Chondrocyte (in vitro differentiated cells): ENCODE data around the gene MED17. TPM values are rescaled to one million over a fixed set of nuclear protein-coding genes. Genes with fewer than 3 reads are reported as not detected.

Experiments
- DNase-seq: peaks from one replicate; pipeline ENCODE4 v3.0.0; 2021; ENCODE audit warnings: mixed read lengths, low spot score
- H3K27ac Mint-ChIP-seq: one replicate; pipeline ENCODE4 v1.8.0; 2021; ENCODE audit warnings: mild to moderate bottlenecking, moderate library complexity, mixed read lengths; ENCODE audit not compliant: unreplicated experiment
- H3K27me3 Mint-ChIP-seq: 2 replicates; pipeline ENCODE4 v1.8.0; 2021; ENCODE audit warnings: low read depth, mixed read lengths
- H3K36me3 Mint-ChIP-seq: 2 replicates; pipeline ENCODE4 v1.8.0; 2021; ENCODE audit warnings: low read depth, mixed read lengths
- H3K4me1 Mint-ChIP-seq: 2 replicates; pipeline ENCODE4 v1.8.0; 2021; ENCODE audit warnings: low read depth, mild to moderate bottlenecking, mixed read lengths
- H3K4me3 Mint-ChIP-seq: one replicate; pipeline ENCODE4 v1.8.0; 2021; ENCODE audit warnings: mild to moderate bottlenecking, moderate library complexity, mixed read lengths; ENCODE audit not compliant: unreplicated experiment
- H3K9me3 Mint-ChIP-seq: 2 replicates; pipeline ENCODE4 v1.8.0; 2021; ENCODE audit warnings: low read depth, mixed read lengths
- total RNA-seq: library from RNA; stranded (reverse); gene quantifications from 3 replicates; pipeline ENCODE4 v1.2.1, GENCODE V29; 2021
- TF ChIP-seq, protein P1 (sequence below): fragments of 200-600 bp; sonication (generic); IDR thresholded peaks from 2 replicates; pipeline ENCODE4 v1.5.0; 2021; ENCODE audit warnings: antibody characterized with exemption, mild to moderate bottlenecking, moderate library complexity

The MED17 gene
- total RNA-seq, 1 donor from 2014 or later: 28.1 TPM

DNA sequence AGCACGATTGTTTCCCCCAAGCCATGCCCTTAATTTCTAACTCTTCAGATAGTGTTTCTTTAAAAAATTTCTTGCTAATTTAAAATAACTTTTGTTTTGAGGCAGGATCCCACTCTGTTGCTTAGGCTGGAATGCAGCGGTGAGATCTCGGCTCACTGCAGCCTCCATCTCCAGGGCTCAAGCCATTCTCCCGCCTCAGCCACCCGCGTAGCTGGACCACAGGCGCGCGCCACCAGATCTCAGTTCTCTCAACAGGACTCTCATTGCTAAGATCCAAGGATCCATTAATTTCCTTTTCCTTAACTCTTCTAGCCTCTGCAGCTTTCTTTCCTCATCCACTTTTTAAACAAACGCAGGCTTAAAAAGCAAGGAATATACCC lies 327 bp upstream of the MED17 start:
- Mint-ChIP-seq H3K4me1 (peaks cover 40% of the 10 kb centered on the region), H3K27me3 (no peaks in the 10 kb centered on the region), H3K36me3 (no peaks in the 10 kb centered on the region), H3K27ac (peak overlapping the region; percentile 86), H3K9me3 (no peaks in the 10 kb centered on the region), H3K4me3 (peak overlapping the region; percentile 95)
- DNase-seq: no peak
- TF ChIP-seq, protein P1, sequence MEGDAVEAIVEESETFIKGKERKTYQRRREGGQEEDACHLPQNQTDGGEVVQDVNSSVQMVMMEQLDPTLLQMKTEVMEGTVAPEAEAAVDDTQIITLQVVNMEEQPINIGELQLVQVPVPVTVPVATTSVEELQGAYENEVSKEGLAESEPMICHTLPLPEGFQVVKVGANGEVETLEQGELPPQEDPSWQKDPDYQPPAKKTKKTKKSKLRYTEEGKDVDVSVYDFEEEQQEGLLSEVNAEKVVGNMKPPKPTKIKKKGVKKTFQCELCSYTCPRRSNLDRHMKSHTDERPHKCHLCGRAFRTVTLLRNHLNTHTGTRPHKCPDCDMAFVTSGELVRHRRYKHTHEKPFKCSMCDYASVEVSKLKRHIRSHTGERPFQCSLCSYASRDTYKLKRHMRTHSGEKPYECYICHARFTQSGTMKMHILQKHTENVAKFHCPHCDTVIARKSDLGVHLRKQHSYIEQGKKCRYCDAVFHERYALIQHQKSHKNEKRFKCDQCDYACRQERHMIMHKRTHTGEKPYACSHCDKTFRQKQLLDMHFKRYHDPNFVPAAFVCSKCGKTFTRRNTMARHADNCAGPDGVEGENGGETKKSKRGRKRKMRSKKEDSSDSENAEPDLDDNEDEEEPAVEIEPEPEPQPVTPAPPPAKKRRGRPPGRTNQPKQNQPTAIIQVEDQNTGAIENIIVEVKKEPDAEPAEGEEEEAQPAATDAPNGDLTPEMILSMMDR: no peak

DNA sequence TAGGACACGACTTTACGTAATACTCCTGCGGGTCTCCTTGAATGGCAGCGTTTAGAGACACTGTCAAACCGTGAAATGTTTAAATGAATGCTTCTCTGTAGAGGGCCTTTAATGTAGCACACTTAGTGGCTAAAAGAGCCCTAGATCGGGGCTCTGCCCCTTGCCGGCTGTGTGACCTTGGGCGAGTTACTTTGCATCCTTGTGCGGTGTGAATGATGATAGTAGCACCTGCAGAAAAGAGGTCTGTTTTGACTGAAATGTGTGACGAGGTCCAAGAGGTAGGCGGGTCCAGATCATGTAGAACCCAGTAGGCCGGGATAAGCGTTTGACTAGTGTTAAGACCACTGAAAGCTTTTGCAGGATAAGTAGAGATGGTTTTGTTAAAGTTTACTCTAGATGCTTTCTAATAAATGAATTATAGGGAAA lies 866 bp downstream of the MED17 start:
- Mint-ChIP-seq H3K4me3 (peak overlapping the region; percentile 95), H3K9me3 (no peaks in the 10 kb centered on the region), H3K4me1 (peaks cover 40% of the 10 kb centered on the region), H3K27ac (peak overlapping the region; percentile 86), H3K27me3 (no peaks in the 10 kb centered on the region), H3K36me3 (peaks cover under 1% of the 10 kb centered on the region)
- DNase-seq: no peak
- TF ChIP-seq, protein P1: peak; percentile 42

DNA sequence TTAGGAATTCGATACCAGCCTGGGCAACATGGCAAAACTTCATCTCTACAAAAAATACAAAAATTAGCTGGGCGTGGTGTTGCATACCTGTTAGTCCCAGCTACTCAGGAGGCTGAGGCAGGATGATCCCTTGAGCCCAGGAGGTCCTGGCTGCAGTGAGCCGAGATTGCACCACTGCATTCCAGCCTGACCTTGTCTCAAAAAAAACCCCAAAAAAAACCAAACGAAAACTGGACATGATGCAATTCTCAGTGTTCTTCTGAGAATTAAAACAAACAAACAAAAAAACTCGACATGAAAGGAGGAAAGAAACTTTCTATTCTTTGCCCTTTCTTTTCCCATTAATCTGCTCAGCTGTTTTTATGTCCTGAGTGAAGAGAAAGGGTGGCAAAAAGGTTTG lies 7.4 kb downstream of the MED17 start:
- TF ChIP-seq, protein P1: no peak
- H3K27ac Mint-ChIP-seq: no peak overlapping the region
- no peaks in the 10 kb centered on the region for H3K9me3 Mint-ChIP-seq
- H3K27me3 Mint-ChIP-seq: no peaks in the 10 kb centered on the region
- H3K4me1 Mint-ChIP-seq: peaks cover 15% of the 10 kb centered on the region
- peaks cover 26% of the 10 kb centered on the region for H3K36me3 Mint-ChIP-seq
- H3K4me3 Mint-ChIP-seq: no peak overlapping the region
- no peak for DNase-seq

DNA sequence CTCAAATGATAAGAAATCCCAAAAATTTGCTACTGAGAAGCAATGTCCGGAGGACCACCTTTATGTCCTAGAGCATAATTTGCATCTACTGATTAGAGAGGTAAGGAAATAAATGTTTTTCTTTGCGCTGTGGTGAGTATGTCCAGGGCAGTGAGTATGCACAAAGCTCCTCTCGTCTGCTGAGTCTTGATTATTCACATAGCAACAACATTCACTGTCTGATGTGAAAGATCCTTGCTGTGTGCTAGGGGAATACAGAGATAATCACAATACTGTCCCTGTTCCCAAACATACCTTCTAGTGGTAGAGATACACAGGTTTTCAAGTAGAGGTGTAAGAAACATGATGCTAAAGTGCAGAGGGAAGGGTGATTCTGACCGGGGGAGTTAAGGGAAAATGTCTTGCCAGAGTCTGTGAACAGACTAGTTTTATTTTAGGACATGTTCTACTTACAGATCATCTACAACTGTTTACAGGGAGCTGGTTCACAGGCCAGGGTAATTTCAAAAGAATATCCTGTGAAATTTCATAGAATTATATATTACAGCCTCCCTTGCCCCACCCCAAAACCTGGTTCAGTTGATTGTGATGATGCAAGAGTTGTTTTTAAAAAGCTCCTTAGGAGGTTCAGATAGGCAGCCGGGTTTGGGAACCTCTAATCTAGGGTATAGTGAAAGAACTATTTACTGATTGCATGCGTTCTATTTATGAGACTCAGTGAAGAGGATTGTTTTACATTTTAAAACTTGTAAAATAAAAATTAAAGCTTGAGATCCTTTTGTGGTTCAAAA lies 12.6 kb downstream of the MED17 start:
- no peak for DNase-seq
- Mint-ChIP-seq H3K4me1 (no peaks in the 10 kb centered on the region), H3K27ac (no peak overlapping the region), H3K9me3 (no peaks in the 10 kb centered on the region), H3K36me3 (peaks cover 34% of the 10 kb centered on the region), H3K4me3 (no peak overlapping the region), H3K27me3 (no peaks in the 10 kb centered on the region)
- TF ChIP-seq, protein P1: no peak

DNA sequence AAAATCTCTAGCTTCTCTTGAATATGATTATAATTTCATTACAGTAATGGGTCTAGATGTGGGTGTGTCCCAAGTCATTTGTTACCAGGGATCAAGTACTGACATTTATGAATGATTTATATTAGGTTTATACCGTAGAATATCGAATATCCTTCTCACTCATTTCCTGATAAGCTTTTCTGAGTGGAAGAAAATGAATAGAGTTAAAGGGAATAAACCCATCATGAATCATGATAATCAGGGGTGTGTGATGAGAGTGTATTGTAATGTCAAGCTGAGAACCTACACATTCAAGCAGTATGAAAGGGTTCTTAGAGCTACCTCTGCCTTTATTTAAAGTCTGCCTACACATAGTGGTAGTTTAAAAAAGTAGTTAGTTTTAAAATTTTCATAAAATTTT lies 17.3 kb downstream of the MED17 start:
- H3K27me3 Mint-ChIP-seq: no peaks in the 10 kb centered on the region
- H3K4me3 Mint-ChIP-seq: no peak overlapping the region
- no peaks in the 10 kb centered on the region for H3K9me3 Mint-ChIP-seq
- H3K36me3 Mint-ChIP-seq: peaks cover 35% of the 10 kb centered on the region
- H3K4me1 Mint-ChIP-seq: no peaks in the 10 kb centered on the region
- no peak for DNase-seq
- H3K27ac Mint-ChIP-seq: no peak overlapping the region
- TF ChIP-seq, protein P1: no peak
